H7 (cell line): ENCODE measurements around the gene KCNAB1. TPM values are rescaled to one million over a fixed set of nuclear protein-coding genes. Genes with fewer than 3 reads are reported as not detected.

Experiments
- DNase-seq: peaks from one replicate; pipeline ENCODE4 v3.0.0; 2012
- H3K27me3 ChIP-seq: 2 replicates; pipeline ENCODE4 v1.6.0; 2011; ENCODE audit warnings: mild to moderate bottlenecking, low read length; ENCODE audit not compliant: control insufficient read depth, insufficient read depth
- H3K36me3 ChIP-seq: replicated peaks from 2 replicates; pipeline ENCODE4 v1.5.1; 2011; ENCODE audit warnings: low read length; ENCODE audit not compliant: control insufficient read depth, insufficient read depth
- H3K4me3 ChIP-seq: 2 replicates; pipeline ENCODE4 v1.5.1; 2011; ENCODE audit warnings: low read depth, mild to moderate bottlenecking, control low read depth, low read length, moderate library complexity; ENCODE audit not compliant: insufficient read depth
- total RNA-seq: library from RNA; depleted of rRNA; stranded (reverse); fragments of >200 nt; shearing (Covaris generic); gene quantifications from 2 replicates; pipeline ENCODE4 v1.2.3, GENCODE V29; 2014

The KCNAB1 gene
- total RNA-seq, 1 experiment from 2014 or later = 0.42 TPM

GRCh38 chr3:156344215-156344614 is 223.8 kb downstream of the KCNAB1 start:
- Histone ChIP-seq H3K4me3 (no peak overlapping the region), H3K27me3 (no peaks in the 10 kb centered on the region), H3K36me3 (no peaks in the 10 kb centered on the region)
- DNase-seq = no peak

- Histone ChIP-seq H3K27me3 (no peaks in the 10 kb centered on the region), H3K36me3 (no peaks in the 10 kb centered on the region), H3K4me3 (no peak overlapping the region)
- DNase-seq = no peak
Measured at GRCh38 chr3:156349111-156349510, 228.7 kb downstream of the KCNAB1 start.

- H3K4me3 ChIP-seq = no peak overlapping the region
- H3K27me3 ChIP-seq = no peaks in the 10 kb centered on the region
- no peaks in the 10 kb centered on the region for H3K36me3 ChIP-seq
- DNase-seq = no peak
Measured at GRCh38 chr3:156349978-156350377, 229.6 kb downstream of the KCNAB1 start.

- H3K36me3 ChIP-seq = no peaks in the 10 kb centered on the region
- DNase-seq = no peak
- no peak overlapping the region for H3K4me3 ChIP-seq
Measured at GRCh38 chr3:156350781-156351180, 230.4 kb downstream of the KCNAB1 start.

GRCh38 chr3:156351783-156352182 is 231.4 kb downstream of the KCNAB1 start:
- DNase-seq = no peak
- Histone ChIP-seq H3K36me3 (no peaks in the 10 kb centered on the region), H3K27me3 (no peaks in the 10 kb centered on the region), H3K4me3 (no peak overlapping the region)

More at GRCh38 chr3:156350781-156351180, 230.4 kb downstream of the KCNAB1 start:
- no peaks in the 10 kb centered on the region for H3K27me3 ChIP-seq

GRCh38 chr3:156352728-156353127 is 232.3 kb downstream of the KCNAB1 start:
- Histone ChIP-seq H3K36me3 (no peaks in the 10 kb centered on the region), H3K4me3 (no peak overlapping the region), H3K27me3 (no peaks in the 10 kb centered on the region)
- no peak for DNase-seq

- DNase-seq = no peak
- no peaks in the 10 kb centered on the region for H3K36me3 ChIP-seq
- no peaks in the 10 kb centered on the region for H3K27me3 ChIP-seq
- H3K4me3 ChIP-seq = no peak overlapping the region
Measured at GRCh38 chr3:156353563-156353962, 233.2 kb downstream of the KCNAB1 start.

- Histone ChIP-seq H3K4me3 (no peak overlapping the region), H3K27me3 (no peaks in the 10 kb centered on the region), H3K36me3 (no peaks in the 10 kb centered on the region)
- DNase-seq = no peak
Measured at GRCh38 chr3:156356537-156357363, 236.4 kb downstream of the KCNAB1 start.

GRCh38 chr3:156358232-156358631 is 237.9 kb downstream of the KCNAB1 start:
- no peaks in the 10 kb centered on the region for H3K27me3 ChIP-seq
- no peak for DNase-seq
- no peak overlapping the region for H3K4me3 ChIP-seq
- H3K36me3 ChIP-seq = no peaks in the 10 kb centered on the region

- Histone ChIP-seq H3K36me3 (no peaks in the 10 kb centered on the region), H3K4me3 (no peak overlapping the region), H3K27me3 (no peaks in the 10 kb centered on the region)
- DNase-seq = no peak
Measured at GRCh38 chr3:156359368-156359767, 239.0 kb downstream of the KCNAB1 start.

- no peaks in the 10 kb centered on the region for H3K36me3 ChIP-seq
- H3K4me3 ChIP-seq = no peak overlapping the region
- H3K27me3 ChIP-seq = no peaks in the 10 kb centered on the region
- no peak for DNase-seq
Measured at GRCh38 chr3:156360083-156360482, 239.7 kb downstream of the KCNAB1 start.

- H3K27me3 ChIP-seq = no peaks in the 10 kb centered on the region
Measured at GRCh38 chr3:156360963-156361362, 240.6 kb downstream of the KCNAB1 start.

GRCh38 chr3:156366559-156366958 is 246.2 kb downstream of the KCNAB1 start:
- Histone ChIP-seq H3K4me3 (no peak overlapping the region), H3K36me3 (no peaks in the 10 kb centered on the region), H3K27me3 (no peaks in the 10 kb centered on the region)
- DNase-seq = no peak

More at GRCh38 chr3:156360963-156361362, 240.6 kb downstream of the KCNAB1 start:
- Histone ChIP-seq H3K4me3 (no peak overlapping the region), H3K36me3 (no peaks in the 10 kb centered on the region)
- peak; percentile 6 for DNase-seq

GRCh38 chr3:156368189-156368588 is 247.8 kb downstream of the KCNAB1 start:
- H3K27me3 ChIP-seq = no peaks in the 10 kb centered on the region
- H3K4me3 ChIP-seq = no peak overlapping the region
- H3K36me3 ChIP-seq = no peaks in the 10 kb centered on the region

GRCh38 chr3:156371701-156372100 is 251.3 kb downstream of the KCNAB1 start:
- no peak for DNase-seq
- Histone ChIP-seq H3K27me3 (no peaks in the 10 kb centered on the region), H3K36me3 (no peaks in the 10 kb centered on the region), H3K4me3 (no peak overlapping the region)

More at GRCh38 chr3:156368189-156368588, 247.8 kb downstream of the KCNAB1 start:
- no peak for DNase-seq
